HEK293 (cell line): ENCODE results near the gene ADSL.

Experiments used
- CTCF ChIA-PET: fragments of 350-600 bp; formaldehyde crosslinking; extraction: SDS; loops from one replicate; lab custom pipeline; 2021; ENCODE audit warnings: antibody characterized with exemption; lab: Yijun Ruan, JAX
- POLR2A ChIA-PET: fragments of 300-600 bp; formaldehyde crosslinking; extraction: SDS; loops from one replicate; lab custom pipeline; 2020; ENCODE audit warnings: antibody characterized with exemption, inconsistent platforms; lab: Yijun Ruan, JAX
- H3K27ac ChIP-seq: fragments of 200-500 bp; sonication (Bioruptor generic); 2 replicates; pipeline ENCODE4 v1.5.1; 2014; ENCODE audit warnings: low read depth, low read length, control low read depth, inconsistent platforms; ENCODE audit errors: extremely low read depth
- H3K36me3 ChIP-seq, 2 experiments: fragments of 200-500 bp in 1 of 2; sonication (Bioruptor generic) in 1 of 2; 1 replicate in 1 of 2; 2 replicates in 1 of 2; pipeline ENCODE4 v1.5.1; 2014 to 2017; ENCODE audit warnings: inconsistent platforms in 2 of 2, low read length in 2 of 2; ENCODE audit not compliant: control insufficient read depth in 2 of 2, insufficient read depth in 1 of 2
- H3K4me1 ChIP-seq: fragments of 200-500 bp; sonication (Bioruptor generic); 2 replicates; pipeline ENCODE4 v1.5.1; 2014; ENCODE audit warnings: mild to moderate bottlenecking, low read length, inconsistent platforms; ENCODE audit not compliant: control insufficient read depth, insufficient read depth
- H3K4me3 ChIP-seq: 2 replicates; pipeline ENCODE4 v1.5.1; 2011; ENCODE audit warnings: low read depth, mild to moderate bottlenecking, control low read depth, low read length, moderate library complexity
- H3K9me3 ChIP-seq: fragments of 200-500 bp; sonication (Bioruptor generic); 2 replicates; pipeline ENCODE4 v1.5.1; 2014; ENCODE audit warnings: low read depth, low read length, inconsistent platforms; ENCODE audit not compliant: control insufficient read depth, insufficient read depth
- BCL11B ChIP-seq: fragments of 450-650 bp; formaldehyde crosslinking; IDR thresholded peaks from 2 replicates; pipeline ENCODE4 v1.5.1; 2016; ENCODE audit warnings: low read depth, missing biosample characterization, missing genetic modification characterization
- HOXC10 ChIP-seq: sonication (generic); formaldehyde crosslinking; IDR thresholded peaks from 2 replicates; pipeline ENCODE4 v1.8.1; 2023; ENCODE audit warnings: mild to moderate bottlenecking, missing genetic modification reagents
- HOXD13 ChIP-seq: sonication (generic); formaldehyde crosslinking; IDR thresholded peaks from 2 replicates; pipeline ENCODE4 v1.8.0; 2022; ENCODE audit warnings: missing genetic modification reagents, borderline replicate concordance
- KLF10 ChIP-seq: fragments of 450-650 bp; IDR thresholded peaks from 2 replicates; pipeline ENCODE4 v1.5.1; 2018; ENCODE audit warnings: missing biosample characterization, mild to moderate bottlenecking, missing genetic modification characterization
- KLF16 ChIP-seq: fragments of 450-650 bp; formaldehyde crosslinking; IDR thresholded peaks from 2 replicates; pipeline ENCODE4 v1.5.1; 2017; ENCODE audit warnings: missing biosample characterization, missing genetic modification characterization
- KLF17 ChIP-seq: fragments of 450-650 bp; formaldehyde crosslinking; IDR thresholded peaks from 2 replicates; pipeline ENCODE4 v1.5.1; 2016; ENCODE audit warnings: missing biosample characterization, missing genetic modification characterization
- KLF7 ChIP-seq: fragments of 450-650 bp; formaldehyde crosslinking; IDR thresholded peaks from 2 replicates; pipeline ENCODE4 v1.5.1; 2016; ENCODE audit warnings: missing biosample characterization, missing genetic modification characterization, borderline replicate concordance
- OVOL3 ChIP-seq: fragments of 450-650 bp; formaldehyde crosslinking; IDR thresholded peaks from 2 replicates; pipeline ENCODE4 v1.5.1; 2016; ENCODE audit warnings: missing biosample characterization, missing genetic modification characterization
- PBX3 ChIP-seq: sonication (generic); formaldehyde crosslinking; IDR thresholded peaks from 2 replicates; pipeline ENCODE4 v1.8.1; 2022; ENCODE audit warnings: mild to moderate bottlenecking, moderate library complexity, missing genetic modification reagents
- SP3 ChIP-seq: fragments of 450-650 bp; formaldehyde crosslinking; IDR thresholded peaks from 2 replicates; pipeline ENCODE4 v1.5.1; 2016; ENCODE audit warnings: missing biosample characterization, missing genetic modification characterization
- ZBTB21 ChIP-seq: fragments of 450-650 bp; formaldehyde crosslinking; IDR thresholded peaks from 2 replicates; pipeline ENCODE4 v1.5.1; 2017; ENCODE audit warnings: missing biosample characterization, missing genetic modification characterization
- ZFP41 ChIP-seq: fragments of 450-650 bp; formaldehyde crosslinking; IDR thresholded peaks from 2 replicates; pipeline ENCODE4 v1.5.1; 2016; ENCODE audit warnings: missing biosample characterization, missing genetic modification characterization, borderline replicate concordance
- ZIC2 ChIP-seq: fragments of 450-650 bp; formaldehyde crosslinking; IDR thresholded peaks from 2 replicates; pipeline ENCODE4 v1.5.1; 2016; ENCODE audit warnings: missing biosample characterization, missing genetic modification characterization
- ZNF114 ChIP-seq: fragments of 450-650 bp; formaldehyde crosslinking; IDR thresholded peaks from 2 replicates; pipeline ENCODE4 v1.5.0; 2017; ENCODE audit warnings: missing biosample characterization, missing genetic modification characterization
- ZNF138 ChIP-seq: fragments of 450-650 bp; formaldehyde crosslinking; IDR thresholded peaks from 2 replicates; pipeline ENCODE4 v1.5.1; 2016; ENCODE audit warnings: missing biosample characterization, missing genetic modification characterization, borderline replicate concordance
- ZNF157 ChIP-seq: fragments of 450-650 bp; formaldehyde crosslinking; IDR thresholded peaks from 2 replicates; pipeline ENCODE4 v1.5.1; 2016; ENCODE audit warnings: missing biosample characterization, missing genetic modification characterization
- ZNF174 ChIP-seq: fragments of 450-650 bp; formaldehyde crosslinking; IDR thresholded peaks from 2 replicates; pipeline ENCODE4 v1.5.0; 2017; ENCODE audit warnings: missing biosample characterization, mild to moderate bottlenecking, missing genetic modification characterization
- ZNF19 ChIP-seq: fragments of 450-650 bp; formaldehyde crosslinking; IDR thresholded peaks from 2 replicates; pipeline ENCODE4; 2016; ENCODE audit warnings: missing biosample characterization, missing genetic modification characterization, low read depth
- ZNF248 ChIP-seq: fragments of 450-650 bp; formaldehyde crosslinking; IDR thresholded peaks from 2 replicates; pipeline ENCODE4 v1.5.1; 2017; ENCODE audit warnings: missing biosample characterization, missing genetic modification characterization
- ZNF292 ChIP-seq: fragments of 450-650 bp; formaldehyde crosslinking; IDR thresholded peaks from 2 replicates; pipeline ENCODE4 v1.5.1; 2016; ENCODE audit warnings: low read depth, missing biosample characterization, missing genetic modification characterization, borderline replicate concordance
- ZNF433 ChIP-seq: fragments of 450-650 bp; formaldehyde crosslinking; IDR thresholded peaks from 2 replicates; pipeline ENCODE4 v1.5.1; 2016; ENCODE audit warnings: missing biosample characterization, missing genetic modification characterization, low read depth
- ZNF473 ChIP-seq: fragments of 450-650 bp; formaldehyde crosslinking; IDR thresholded peaks from 2 replicates; pipeline ENCODE4 v1.5.1; 2017; ENCODE audit warnings: missing biosample characterization, missing genetic modification characterization
- ZNF510 ChIP-seq: fragments of 450-650 bp; formaldehyde crosslinking; IDR thresholded peaks from 2 replicates; pipeline ENCODE4 v1.5.1; 2018; ENCODE audit warnings: mild to moderate bottlenecking, missing genetic modification characterization, missing biosample characterization; ENCODE audit not compliant: insufficient replicate concordance
- ZNF560 ChIP-seq: fragments of 450-650 bp; formaldehyde crosslinking; IDR thresholded peaks from 2 replicates; pipeline ENCODE4 v1.5.1; 2017; ENCODE audit warnings: missing biosample characterization, missing genetic modification characterization, borderline replicate concordance
- ZNF658 ChIP-seq: fragments of 450-650 bp; formaldehyde crosslinking; IDR thresholded peaks from 2 replicates; pipeline ENCODE4; 2016; ENCODE audit warnings: missing biosample characterization, missing genetic modification characterization
- ZNF701 ChIP-seq: fragments of 450-650 bp; formaldehyde crosslinking; IDR thresholded peaks from 2 replicates; pipeline ENCODE4 v1.5.1; 2016; ENCODE audit warnings: missing biosample characterization, missing genetic modification characterization
- ZNF707 ChIP-seq: fragments of 450-650 bp; formaldehyde crosslinking; IDR thresholded peaks from 2 replicates; pipeline ENCODE4 v1.5.1; 2016; ENCODE audit warnings: missing biosample characterization, missing genetic modification characterization
- ZNF76 ChIP-seq: fragments of 450-650 bp; formaldehyde crosslinking; IDR thresholded peaks from 2 replicates; pipeline ENCODE4; 2016; ENCODE audit warnings: low read depth, missing biosample characterization, missing genetic modification characterization, borderline replicate concordance
- ZSCAN5A ChIP-seq: fragments of 450-650 bp; formaldehyde crosslinking; IDR thresholded peaks from 2 replicates; pipeline ENCODE4 v1.5.1; 2016; ENCODE audit warnings: missing biosample characterization, missing genetic modification characterization
- TF ChIP-seq, protein P1 (sequence below): fragments of 450-650 bp; formaldehyde crosslinking; IDR thresholded peaks from 2 replicates; pipeline ENCODE4 v1.5.1; 2016; ENCODE audit warnings: missing biosample characterization, missing genetic modification characterization, borderline replicate concordance
- TF ChIP-seq, protein P2 (sequence below): fragments of 450-650 bp; formaldehyde crosslinking; IDR thresholded peaks from 2 replicates; pipeline ENCODE4 v1.5.1; 2017; ENCODE audit warnings: missing biosample characterization, missing genetic modification characterization

The ADSL gene

GRCh38 chr22:40346185-40347118, at the start of gene ADSL:
Gene ADSL, plus strand, starts transcription at chr22:40346500. Its CDS starts 59 bp downstream, at chr22:40346559.
- CTCF ChIA-PET, result interaction anchor here (0.9 to 4.5 kb wide), 7 partner anchors 21 to 850 kb away, joined by 3 to 28 read pairs (median 4); no protein-coding TSS in a partner anchor
- POLR2A ChIA-PET, result interaction anchor here (0.5 to 2.7 kb wide), 18 partner anchors 19 to 420 kb away, joined by 3 to 31 read pairs (median 4); partner anchors contain the start of genes MRTFA, SGSM3 and TNRC6B
- TF ChIP-seq ZNF473 (no peak), KLF16 (tag by site-specific recombination) (0 out of 2 replicates have a peak, but pooled peaks have one; percentile 93), PBX3 (CRISPR knock-in tag) (peak; percentile 86), ZNF157 (tag by site-specific recombination) (no peak), ZFP41 (tag by site-specific recombination) (no peak), HOXC10 (no peak), ZNF138 (tag by site-specific recombination) (no peak), KLF17 (tag by site-specific recombination) (peak; percentile 81), ZNF701 (tag by site-specific recombination) (no peak), ZNF658 (no peak), HOXD13 (CRISPR knock-in tag) (no peak), ZNF248 (tag by site-specific recombination) (no peak), ZBTB21 (tag by site-specific recombination) (peak; percentile 62), KLF7 (tag by site-specific recombination) (peak; percentile 79; the same call in 1 of the 2 replicates), OVOL3 (tag by site-specific recombination) (peak; percentile 82; the same call in 1 of the 2 replicates), ZSCAN5A (tag by site-specific recombination) (no peak), ZNF560 (tag by site-specific recombination) (no peak), ZNF510 (no peak), SP3 (tag by site-specific recombination) (peak; percentile 91), ZIC2 (tag by site-specific recombination) (no peak), ZNF707 (tag by site-specific recombination) (no peak), BCL11B (peak; percentile 88), ZNF433 (no peak), KLF10 (tag by site-specific recombination) (peak; percentile 50), ZNF19 (no peak), ZNF292 (tag by site-specific recombination) (no peak), ZNF174 (tag by site-specific recombination) (no peak), ZNF114 (tag by site-specific recombination) (no peak), ZNF76 (tag by site-specific recombination) (peak; percentile 76; the same call in 1 of the 2 replicates)
- TF ChIP-seq, protein P1, sequence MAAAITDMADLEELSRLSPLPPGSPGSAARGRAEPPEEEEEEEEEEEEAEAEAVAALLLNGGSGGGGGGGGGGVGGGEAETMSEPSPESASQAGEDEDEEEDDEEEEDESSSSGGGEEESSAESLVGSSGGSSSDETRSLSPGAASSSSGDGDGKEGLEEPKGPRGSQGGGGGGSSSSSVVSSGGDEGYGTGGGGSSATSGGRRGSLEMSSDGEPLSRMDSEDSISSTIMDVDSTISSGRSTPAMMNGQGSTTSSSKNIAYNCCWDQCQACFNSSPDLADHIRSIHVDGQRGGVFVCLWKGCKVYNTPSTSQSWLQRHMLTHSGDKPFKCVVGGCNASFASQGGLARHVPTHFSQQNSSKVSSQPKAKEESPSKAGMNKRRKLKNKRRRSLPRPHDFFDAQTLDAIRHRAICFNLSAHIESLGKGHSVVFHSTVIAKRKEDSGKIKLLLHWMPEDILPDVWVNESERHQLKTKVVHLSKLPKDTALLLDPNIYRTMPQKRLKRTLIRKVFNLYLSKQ, result no peak
- TF ChIP-seq, protein P2, sequence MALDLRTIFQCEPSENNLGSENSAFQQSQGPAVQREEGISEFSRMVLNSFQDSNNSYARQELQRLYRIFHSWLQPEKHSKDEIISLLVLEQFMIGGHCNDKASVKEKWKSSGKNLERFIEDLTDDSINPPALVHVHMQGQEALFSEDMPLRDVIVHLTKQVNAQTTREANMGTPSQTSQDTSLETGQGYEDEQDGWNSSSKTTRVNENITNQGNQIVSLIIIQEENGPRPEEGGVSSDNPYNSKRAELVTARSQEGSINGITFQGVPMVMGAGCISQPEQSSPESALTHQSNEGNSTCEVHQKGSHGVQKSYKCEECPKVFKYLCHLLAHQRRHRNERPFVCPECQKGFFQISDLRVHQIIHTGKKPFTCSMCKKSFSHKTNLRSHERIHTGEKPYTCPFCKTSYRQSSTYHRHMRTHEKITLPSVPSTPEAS, result 0 out of 2 replicates have a peak, but pooled peaks have one; percentile 19

More at GRCh38 chr22:40346185-40347118, at the start of gene ADSL:
- Histone ChIP-seq H3K27ac (peak within 1 kb of the TSS; percentile 92), H3K9me3 (no peaks in the 10 kb centered on the region), H3K4me3 (peak within 1 kb of the TSS; percentile 92), H3K36me3 (peaks cover 25 to 32% of the 10 kb centered on the region in 2 experiments), H3K4me1 (peaks cover 5% of the 10 kb centered on the region; the same call in 1 of the 2 replicates)
